ENCODE data around the gene SLC25A33.

GRCh38 chr1:9633493-9633892, 94.2 kb downstream of the SLC25A33 start:
- TF ChIP-seq TAF1 (IDR thresholded peaks at IDR 0.05; ENCODE audit: borderline replicate concordance, low read depth, low read length) (no peak), POLR2A (IDR thresholded peaks at IDR 0.05; ENCODE audit: low read depth, low read length) (no peak), POLR2AphosphoS5 (IDR thresholded peaks at IDR 0.05; ENCODE audit: low read depth, low read length) (no peak)
